Brain microvascular endothelial cell (primary cell): Measurements from ENCODE around the gene ADCY3.

Experiments
- DNase-seq: peaks from one replicate; pipeline ENCODE4 v3.0.0-alpha.2; 2020
- H3K27ac ChIP-seq: fragments of 250-450 bp; sonication (Bioruptor Pico); 2 replicates; pipeline ENCODE4 v1.5.1; 2020; ENCODE audit warnings: mild to moderate bottlenecking, moderate library complexity
- H3K27me3 ChIP-seq: fragments of 250-450 bp; sonication (Bioruptor Pico); replicated peaks from 2 replicates; pipeline ENCODE4 v1.5.1; 2020; ENCODE audit warnings: mild to moderate bottlenecking
- H3K36me3 ChIP-seq: fragments of 250-450 bp; sonication (Bioruptor Pico); replicated peaks from 2 replicates; pipeline ENCODE4 v1.5.1; 2020; ENCODE audit warnings: mild to moderate bottlenecking
- H3K4me3 ChIP-seq: 2 replicates; pipeline ENCODE4 v1.5.1; 2011; ENCODE audit warnings: low read depth, mild to moderate bottlenecking, control low read depth, low read length, moderate library complexity
- CTCF ChIP-seq: IDR thresholded peaks from 2 replicates; pipeline ENCODE4 v1.5.1; 2011; ENCODE audit warnings: low read depth, mild to moderate bottlenecking, moderate library complexity, low read length, control low read depth, inconsistent platforms; ENCODE audit errors: missing control alignments
- in situ Hi-C: cut with HindIII; loops from 2 replicates; pipeline ENCODE4 v1.10.0; 2017; ENCODE audit warnings: low sequenced_read_pairs, low pct_ligation_motif_present

Gene ADCY3

GRCh38 chr2:24842081-24843050 is 77.7 kb downstream of the ADCY3 start:
- no peak for DNase-seq
- Histone ChIP-seq H3K27me3 (no peaks in the 10 kb centered on the region), H3K4me3 (no peak overlapping the region), H3K36me3 (no peaks in the 10 kb centered on the region), H3K27ac (no peak overlapping the region)
- in situ Hi-C loops = no loop called here
- no peak for TF ChIP-seq CTCF

- no peak for DNase-seq
- no peak for TF ChIP-seq CTCF
- in situ Hi-C loops = no loop called here
- Histone ChIP-seq H3K27me3 (no peaks in the 10 kb centered on the region), H3K4me3 (no peak overlapping the region), H3K36me3 (no peaks in the 10 kb centered on the region), H3K27ac (no peak overlapping the region)
Measured at GRCh38 chr2:24840962-24841945, 78.8 kb downstream of the ADCY3 start.

GRCh38 chr2:24840164-24840869 is 79.7 kb downstream of the ADCY3 start:
- no peak for DNase-seq
- Histone ChIP-seq H3K36me3 (no peaks in the 10 kb centered on the region), H3K4me3 (no peak overlapping the region), H3K27me3 (no peaks in the 10 kb centered on the region), H3K27ac (no peak overlapping the region)
- no peak for TF ChIP-seq CTCF
- in situ Hi-C loops = no loop called here

- TF ChIP-seq CTCF = no peak
- no peak overlapping the region for H3K27ac ChIP-seq
- no peak for DNase-seq
- no peak overlapping the region for H3K4me3 ChIP-seq
- in situ Hi-C loops = no loop called here
- H3K27me3 ChIP-seq = no peaks in the 10 kb centered on the region
- H3K36me3 ChIP-seq = no peaks in the 10 kb centered on the region
Measured at GRCh38 chr2:24839729-24840128, 80.3 kb downstream of the ADCY3 start.

- Histone ChIP-seq H3K27ac (no peak overlapping the region), H3K36me3 (no peaks in the 10 kb centered on the region), H3K4me3 (no peak overlapping the region), H3K27me3 (no peaks in the 10 kb centered on the region)
- in situ Hi-C loops = no loop called here
- no peak for TF ChIP-seq CTCF
- DNase-seq = no peak
Measured at GRCh38 chr2:24838541-24838940, 81.5 kb downstream of the ADCY3 start.
